SK-N-SH (cell line): ENCODE measurements around the gene WRAP73. TPM values are rescaled to one million over a fixed set of nuclear protein-coding genes. Genes with fewer than 3 reads are reported as not detected.

Source experiments
- CTCF ChIA-PET: fragments of 300-600, 350-600 bp; formaldehyde crosslinking; extraction: SDS; loops from one replicate; lab custom pipeline; 2021; lab: Yijun Ruan, JAX
- POLR2A ChIA-PET: fragments of 350-600 bp; sonication (Branson Sonifier 250); formaldehyde crosslinking; extraction: SDS; loops from one replicate; lab custom pipeline; 2020; ENCODE audit warnings: antibody characterized with exemption, inconsistent platforms; lab: Yijun Ruan, JAX
- DNase-seq: peaks from one replicate; pipeline ENCODE4 v3.0.0; 2012
- H2AFZ ChIP-seq: fragments of 200-600 bp; sonication (generic); 2 replicates; pipeline ENCODE4 v1.8.1; 2016; ENCODE audit warnings: antibody characterized with exemption, mild to moderate bottlenecking, low read depth
- H3F3A ChIP-seq: fragments of 200-600 bp; sonication (generic); replicated peaks from 2 replicates; pipeline ENCODE3; 2016; ENCODE audit warnings: antibody characterized with exemption, mild to moderate bottlenecking; ENCODE audit not compliant: insufficient read depth
- H3K27ac ChIP-seq, 2 experiments: fragments of 200-500 bp in 1 of 2; fragments of 200-600 bp in 1 of 2; sonication (Bioruptor generic) in 1 of 2; sonication (generic), shearing (Covaris generic) in 1 of 2; 2 replicates each; pipeline versions ENCODE4 v1.5.1 to v1.6.1; 2014 to 2016; ENCODE audit warnings: low read depth in 2 of 2, inconsistent platforms in 1 of 2, low read length in 1 of 2, mild to moderate bottlenecking in 1 of 2, mixed read lengths in 1 of 2
- H3K27me3 ChIP-seq: fragments of 200-600 bp; sonication (generic), shearing (Covaris generic); 2 replicates; pipeline ENCODE4 v1.6.1; 2016; ENCODE audit warnings: mixed run types; ENCODE audit not compliant: insufficient read depth
- H3K36me3 ChIP-seq, 2 experiments: fragments of 200-500 bp in 1 of 2; fragments of 200-600 bp in 1 of 2; sonication (Bioruptor generic) in 1 of 2; sonication (generic) in 1 of 2; replicated peaks in 1 of 2; 2 replicates each; pipeline versions ENCODE3 to v1.5.1; 2014 to 2016; ENCODE audit warnings: low read length in 1 of 2, mild to moderate bottlenecking in 1 of 2; ENCODE audit not compliant: insufficient read depth in 2 of 2, control insufficient read depth in 1 of 2
- H3K4me1 ChIP-seq, 2 experiments: fragments of 200-500 bp in 1 of 2; fragments of 200-600 bp in 1 of 2; sonication (Bioruptor generic) in 1 of 2; sonication (generic), shearing (Covaris generic) in 1 of 2; 2 replicates each; pipeline versions ENCODE4 v1.5.1 to v1.6.1; 2014 to 2016; ENCODE audit warnings: low read depth in 1 of 2, low read length in 1 of 2, mixed run types in 1 of 2; ENCODE audit not compliant: insufficient read depth in 2 of 2, control insufficient read depth in 1 of 2
- H3K4me2 ChIP-seq: fragments of 200-600 bp; sonication (generic), shearing (Covaris generic); 2 replicates; pipeline ENCODE4 v1.6.1; 2017; ENCODE audit warnings: mixed run types
- H3K4me3 ChIP-seq, 2 experiments: fragments of 200-500 bp in 1 of 2; fragments of 200-600 bp in 1 of 2; sonication (Bioruptor generic) in 1 of 2; sonication (generic), shearing (Covaris generic) in 1 of 2; 2 replicates each; pipeline versions ENCODE4 v1.5.1 to v1.8.1; 2014 to 2016; ENCODE audit warnings: low read depth in 2 of 2, inconsistent platforms in 1 of 2, low read length in 1 of 2, mild to moderate bottlenecking in 1 of 2, mixed read lengths in 1 of 2, moderate library complexity in 1 of 2
- H3K79me2 ChIP-seq: fragments of 200-600 bp; sonication (generic); 2 replicates; pipeline ENCODE4 v1.8.1; 2017; ENCODE audit warnings: mild to moderate bottlenecking; ENCODE audit not compliant: insufficient read depth
- H3K9ac ChIP-seq: fragments of 200-600 bp; sonication (generic); 2 replicates; pipeline ENCODE4 v1.6.1; 2017; ENCODE audit warnings: mixed run types
- H3K9me2 ChIP-seq: fragments of 200-600 bp; sonication (generic); 2 replicates; pipeline ENCODE4 v1.6.1; 2017; ENCODE audit warnings: mixed run types
- H3K9me3 ChIP-seq: fragments of 200-600 bp; sonication (generic); 2 replicates; pipeline ENCODE4 v1.6.1; 2017; ENCODE audit warnings: mixed run types, mild to moderate bottlenecking, moderate library complexity
- H4K20me1 ChIP-seq: fragments of 200-600 bp; sonication (generic); 2 replicates; pipeline ENCODE4 v1.6.1; 2017; ENCODE audit warnings: mild to moderate bottlenecking, mixed run types; ENCODE audit not compliant: insufficient read depth
- ELF1 ChIP-seq: IDR thresholded peaks from 2 replicates; pipeline ENCODE4 v1.4.0; 2012
- EP300 ChIP-seq, 2 experiments: IDR thresholded peaks; 2 replicates each; pipeline versions ENCODE4 v1.4.0 to v1.6.1; 2012; ENCODE audit warnings: borderline replicate concordance in 1 of 2, low read depth in 1 of 2, low read length in 1 of 2
- EZH2phosphoT487 ChIP-seq: fragments of 200-600 bp; sonication (generic); IDR thresholded peaks from 2 replicates; pipeline ENCODE4 v1.6.1; 2017; ENCODE audit warnings: low read depth, mixed run types, mild to moderate bottlenecking, antibody characterized with exemption, moderate library complexity, borderline replicate concordance
- FOSL2 ChIP-seq: IDR thresholded peaks from 2 replicates; pipeline ENCODE4 v1.4.0; 2012; ENCODE audit warnings: low read depth, mild to moderate bottlenecking, moderate library complexity, borderline replicate concordance
- FOXJ3 ChIP-seq: sonication (generic); formaldehyde crosslinking; IDR thresholded peaks from 2 replicates; pipeline ENCODE4 v1.5.1; 2020; ENCODE audit warnings: mild to moderate bottlenecking, missing genetic modification reagents
- FOXM1 ChIP-seq: IDR thresholded peaks from 2 replicates; pipeline ENCODE4 v1.4.0; 2012; ENCODE audit warnings: low read depth, mild to moderate bottlenecking
- GABPA ChIP-seq: IDR thresholded peaks from 2 replicates; pipeline ENCODE4 v1.4.0; 2012; ENCODE audit warnings: low read depth, mild to moderate bottlenecking
- GATA2 ChIP-seq: sonication (generic); formaldehyde crosslinking; IDR thresholded peaks from 2 replicates; pipeline ENCODE4 v1.5.0; 2020; ENCODE audit warnings: mild to moderate bottlenecking, missing genetic modification reagents
- IRF3 ChIP-seq: fragments of 150-350 bp; IDR thresholded peaks from 2 replicates; pipeline ENCODE4 v1.6.1; 2016; ENCODE audit warnings: mild to moderate bottlenecking, low read depth, low read length
- JUND ChIP-seq: IDR thresholded peaks from 2 replicates; pipeline ENCODE4 v1.4.0; 2012
- MAX ChIP-seq: IDR thresholded peaks from 2 replicates; pipeline ENCODE4 v1.4.0; 2012; ENCODE audit warnings: low read depth
- MEF2A ChIP-seq: IDR thresholded peaks from 2 replicates; pipeline ENCODE4 v1.4.0; 2012; ENCODE audit warnings: low read depth, borderline replicate concordance
- MXI1 ChIP-seq: IDR thresholded peaks from 2 replicates; pipeline ENCODE4 v1.6.1; 2012; ENCODE audit warnings: mild to moderate bottlenecking, low read depth, low read length, improper control_type of control experiment
- NFIC ChIP-seq: IDR thresholded peaks from 2 replicates; pipeline ENCODE4 v1.4.0; 2012; ENCODE audit warnings: borderline replicate concordance
- PBX3 ChIP-seq: IDR thresholded peaks from 2 replicates; pipeline ENCODE4; 2012
- POLR2AphosphoS5 ChIP-seq: IDR thresholded peaks from 2 replicates; pipeline ENCODE4 v1.6.1; 2012; ENCODE audit warnings: low read depth, low read length
- RAD21 ChIP-seq: IDR thresholded peaks from 2 replicates; pipeline ENCODE4 v1.6.1; 2012; ENCODE audit warnings: mild to moderate bottlenecking, low read length
- RCOR1 ChIP-seq: fragments of 150-350 bp; IDR thresholded peaks from 2 replicates; pipeline ENCODE4 v1.6.1; 2017; ENCODE audit warnings: antibody characterized with exemption, low read length
- RFX5 ChIP-seq: IDR thresholded peaks from 2 replicates; pipeline ENCODE4 v1.6.1; 2012; ENCODE audit warnings: mild to moderate bottlenecking, improper control_type of control experiment, low read length
- RXRA ChIP-seq: IDR thresholded peaks from 2 replicates; pipeline ENCODE4 v1.4.0; 2012; ENCODE audit warnings: low read depth, mild to moderate bottlenecking, borderline replicate concordance
- SMC3 ChIP-seq: IDR thresholded peaks from 2 replicates; pipeline ENCODE4 v1.6.1; 2012; ENCODE audit warnings: low read depth, low read length, improper control_type of control experiment
- TAF1 ChIP-seq: IDR thresholded peaks from 2 replicates; pipeline ENCODE4 v1.6.1; 2012; ENCODE audit warnings: low read depth, mild to moderate bottlenecking, low read length, moderate library complexity, borderline replicate concordance
- TCF12 ChIP-seq: IDR thresholded peaks from 2 replicates; pipeline ENCODE4 v1.4.0; 2012
- TEAD4 ChIP-seq: IDR thresholded peaks from 2 replicates; pipeline ENCODE4 v1.4.0; 2012; ENCODE audit warnings: mild to moderate bottlenecking, borderline replicate concordance; ENCODE audit not compliant: insufficient read depth
- YY1 ChIP-seq: IDR thresholded peaks from 2 replicates; pipeline ENCODE4 v1.4.0; 2012; ENCODE audit warnings: low read depth, mild to moderate bottlenecking
- WGBS: methylation state at CpG from one replicate; pipeline ENCODE4 v1.1.6; 2017; ENCODE audit warnings: low lambda C conversion rate; 5-methylcytosine and 5-hydroxymethylcytosine counted together
- polyA plus RNA-seq, 3 experiments: library from polyadenylated mRNA; depleted of rRNA; stranded (reverse); fragments of >200 nt; gene quantifications; 2 replicates each; pipeline ENCODE4 v1.2.3, GENCODE V29; 2012

The WRAP73 gene
- polyA plus RNA-seq, 1 of the 3 experiments (the other 2 are of a cell fraction) = 61.9 TPM

- no peaks in the 10 kb centered on the region for H3K36me3 ChIP-seq
- H3K9me3 ChIP-seq = no peaks in the 10 kb centered on the region
- TF ChIP-seq YY1 = no peak
- TF ChIP-seq GATA2 (CRISPR knock-in tag) = no peak
- no peak for TF ChIP-seq RAD21
- TF ChIP-seq RFX5 = no peak
- no peak for TF ChIP-seq MEF2A
- no peak for TF ChIP-seq FOXJ3
- TF ChIP-seq POLR2AphosphoS5 = no peak
- no peak for TF ChIP-seq GABPA
- no peak for TF ChIP-seq TEAD4
- TF ChIP-seq IRF3 = no peak
- no peak for TF ChIP-seq MAX
- TF ChIP-seq JUND = no peak
- no peak for TF ChIP-seq PBX3
- TF ChIP-seq FOXM1 = no peak
- H3K4me3 ChIP-seq = no peak overlapping the region
- no peaks in the 10 kb centered on the region for H3K9me2 ChIP-seq
- no peaks in the 10 kb centered on the region for H3K79me2 ChIP-seq
- H2AFZ ChIP-seq = no peak overlapping the region
- H3K4me1 ChIP-seq = peaks cover 0 to 21% of the 10 kb centered on the region in 2 experiments; a peak in 1 of 4 replicates
- no peaks in the 10 kb centered on the region for H4K20me1 ChIP-seq
- H3F3A ChIP-seq = no peaks in the 10 kb centered on the region
- H3K9ac ChIP-seq = no peak overlapping the region
- CTCF ChIA-PET = interaction anchor here (0.7 to 1.7 kb wide), 5 partner anchors 16 to 56 kb away, joined by 3 to 8 read pairs (median 3); no protein-coding TSS in a partner anchor
- H3K27me3 ChIP-seq = no peaks in the 10 kb centered on the region
- DNase-seq = no peak
- 79% methylated on average over 4 of the region's 15 CpGs for WGBS
- POLR2A ChIA-PET = no interaction called here
- no peak overlapping the region for H3K4me2 ChIP-seq
- H3K27ac ChIP-seq = no peak overlapping the region
These were observed 20.9 kb upstream of the WRAP73 start for GRCh38 chr1:3670823-3671265.

GRCh38 chr1:3669971-3670431, 20.1 kb upstream of the WRAP73 start:
- H2AFZ ChIP-seq = no peak overlapping the region
- DNase-seq = no peak
- WGBS = 73% methylated on average over 7 of the region's 9 CpGs
- no peaks in the 10 kb centered on the region for H3K9me2 ChIP-seq
- H3K79me2 ChIP-seq = no peaks in the 10 kb centered on the region
- H3K27me3 ChIP-seq = no peaks in the 10 kb centered on the region
- H3K36me3 ChIP-seq = no peaks in the 10 kb centered on the region
- CTCF ChIA-PET = interaction anchor here (1.5 to 1.7 kb wide), 3 partner anchors 26 to 55 kb away, joined by 6 to 8 read pairs (median 6); no protein-coding TSS in a partner anchor
- H3K9ac ChIP-seq = no peak overlapping the region
- H4K20me1 ChIP-seq = no peaks in the 10 kb centered on the region
- H3K9me3 ChIP-seq = no peaks in the 10 kb centered on the region
- POLR2A ChIA-PET = no interaction called here
- peaks cover 0 to 21% of the 10 kb centered on the region in 2 experiments; a peak in 1 of 4 replicates for H3K4me1 ChIP-seq
- H3K4me3 ChIP-seq = no peak overlapping the region
- no peak overlapping the region for H3K4me2 ChIP-seq
- no peaks in the 10 kb centered on the region for H3F3A ChIP-seq
- no peak overlapping the region for H3K27ac ChIP-seq
- TF ChIP-seq EP300 (IDR thresholded peaks at IDR 0.05; ENCODE audit: borderline replicate concordance in 1 of 2, low read depth in 1 of 2, low read length in 1 of 2) (no peak), FOSL2 (no peak), GATA2 (CRISPR knock-in tag) (no peak), MAX (no peak), ELF1 (no peak), YY1 (no peak), MXI1 (no peak), SMC3 (no peak), EZH2phosphoT487 (no peak), TCF12 (no peak), PBX3 (no peak), FOXJ3 (no peak), RXRA (no peak), POLR2AphosphoS5 (no peak), TAF1 (no peak), FOXM1 (no peak), NFIC (no peak), MEF2A (no peak), RCOR1 (no peak)
